Measurements from ENCODE around the gene BSPRY.
"Not testable (repeated sequence)": the region's sequence is repeated elsewhere in the genome, so short reads cannot be mapped to it uniquely, and the experiment has no call there.

Gene BSPRY

DNA sequence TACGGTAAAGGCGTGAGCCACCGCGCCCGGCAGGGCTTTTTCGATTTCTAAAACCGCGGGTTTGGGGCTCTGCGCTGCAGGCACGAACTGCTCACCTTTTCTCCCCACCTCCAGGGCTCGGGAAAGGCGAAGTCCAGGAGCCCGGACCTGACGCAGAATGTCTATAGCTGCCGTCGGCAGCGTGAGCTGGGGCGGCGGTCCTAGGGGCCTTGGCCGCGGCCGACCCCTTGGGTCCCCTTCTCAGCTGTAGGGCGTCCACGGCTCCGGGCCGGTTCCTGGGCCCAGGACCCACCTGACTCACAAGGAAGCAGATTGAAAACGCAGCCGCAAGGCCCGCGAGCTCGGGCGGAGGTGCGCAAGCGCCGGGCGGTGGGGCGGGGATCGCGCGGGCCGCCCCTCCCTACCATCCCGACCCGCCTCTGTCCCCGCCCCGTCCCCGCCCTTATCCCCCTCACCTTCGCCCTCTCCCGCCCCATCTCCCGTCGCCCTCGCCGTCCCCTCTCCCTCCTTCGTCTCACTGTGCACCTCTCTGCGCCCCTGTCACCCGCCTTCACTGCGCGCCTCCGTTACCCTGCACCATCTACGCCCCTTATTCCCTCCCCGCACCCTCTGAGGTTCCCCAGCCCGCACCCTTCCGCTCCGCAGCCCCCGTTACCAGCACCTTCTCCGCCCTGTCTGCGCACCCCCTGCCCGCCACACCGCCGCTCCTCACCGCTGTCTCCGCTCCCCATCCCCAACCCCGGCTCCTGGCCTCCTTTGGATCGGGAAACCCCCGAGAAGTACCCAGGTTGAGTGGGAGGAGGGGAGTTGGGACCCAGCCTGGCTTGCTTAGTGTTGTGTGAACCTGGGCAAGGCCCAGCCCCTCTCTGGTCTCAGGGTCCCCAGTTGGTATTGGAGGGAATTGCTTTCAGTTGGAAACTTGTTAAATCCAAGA, 27.6 kb downstream of the BSPRY start, which contains the start of gene HDHD3:
HDHD3 (minus strand) TSS at position 353 of the 934 bp plus-strand sequence. CDS start 2,632 bp downstream, outside the sequence.
- TF ChIP-seq, protein P1, sequence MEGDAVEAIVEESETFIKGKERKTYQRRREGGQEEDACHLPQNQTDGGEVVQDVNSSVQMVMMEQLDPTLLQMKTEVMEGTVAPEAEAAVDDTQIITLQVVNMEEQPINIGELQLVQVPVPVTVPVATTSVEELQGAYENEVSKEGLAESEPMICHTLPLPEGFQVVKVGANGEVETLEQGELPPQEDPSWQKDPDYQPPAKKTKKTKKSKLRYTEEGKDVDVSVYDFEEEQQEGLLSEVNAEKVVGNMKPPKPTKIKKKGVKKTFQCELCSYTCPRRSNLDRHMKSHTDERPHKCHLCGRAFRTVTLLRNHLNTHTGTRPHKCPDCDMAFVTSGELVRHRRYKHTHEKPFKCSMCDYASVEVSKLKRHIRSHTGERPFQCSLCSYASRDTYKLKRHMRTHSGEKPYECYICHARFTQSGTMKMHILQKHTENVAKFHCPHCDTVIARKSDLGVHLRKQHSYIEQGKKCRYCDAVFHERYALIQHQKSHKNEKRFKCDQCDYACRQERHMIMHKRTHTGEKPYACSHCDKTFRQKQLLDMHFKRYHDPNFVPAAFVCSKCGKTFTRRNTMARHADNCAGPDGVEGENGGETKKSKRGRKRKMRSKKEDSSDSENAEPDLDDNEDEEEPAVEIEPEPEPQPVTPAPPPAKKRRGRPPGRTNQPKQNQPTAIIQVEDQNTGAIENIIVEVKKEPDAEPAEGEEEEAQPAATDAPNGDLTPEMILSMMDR (conservative IDR thresholded peaks at IDR 0.05; ENCODE audit: low read depth, low read length), result no peak
- DNase-seq (ENCODE audit: low read depth), result no peak
- peak within 1 kb of the TSS; percentile 79 for H3K4me3 ChIP-seq (ENCODE audit: low read length)

DNA sequence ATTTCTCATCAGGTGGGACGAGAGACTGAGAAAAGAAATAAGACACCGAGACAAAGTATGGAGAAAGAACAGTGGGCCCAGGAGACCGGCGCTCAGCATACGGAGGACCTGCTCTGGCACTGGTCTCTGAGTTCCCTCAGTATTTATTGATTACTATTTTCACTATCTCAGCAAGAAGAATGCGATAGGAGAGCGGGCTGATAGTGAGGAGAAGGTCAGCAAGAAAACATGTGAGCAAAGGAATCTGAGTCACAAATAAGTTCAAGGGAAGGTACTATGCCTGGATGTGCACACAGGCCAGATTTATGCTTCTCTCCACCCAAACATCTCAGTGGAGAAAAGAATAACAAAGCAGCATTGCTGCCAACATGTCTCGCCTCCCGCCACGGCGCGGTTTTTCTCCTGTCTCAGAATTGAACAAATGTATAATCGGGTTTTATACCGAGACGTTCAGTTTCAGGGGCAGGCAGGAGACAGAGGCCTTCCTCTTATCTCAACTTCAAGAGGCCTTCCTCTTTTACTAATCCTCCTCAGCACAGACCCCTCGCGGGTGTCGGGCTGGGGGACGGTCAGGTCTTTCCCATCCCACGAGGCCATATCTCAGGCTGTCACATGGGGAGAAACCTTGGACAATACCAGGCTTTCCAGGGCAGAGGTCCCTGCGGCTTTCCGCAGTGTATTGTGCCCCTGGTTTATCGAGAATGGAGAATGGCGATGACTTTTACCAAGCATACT, 29.9 kb downstream of the BSPRY start:
- not testable (repeated sequence) for H3K4me3 ChIP-seq (ENCODE audit: low read length); DNase-seq (ENCODE audit: low read depth)

DNA sequence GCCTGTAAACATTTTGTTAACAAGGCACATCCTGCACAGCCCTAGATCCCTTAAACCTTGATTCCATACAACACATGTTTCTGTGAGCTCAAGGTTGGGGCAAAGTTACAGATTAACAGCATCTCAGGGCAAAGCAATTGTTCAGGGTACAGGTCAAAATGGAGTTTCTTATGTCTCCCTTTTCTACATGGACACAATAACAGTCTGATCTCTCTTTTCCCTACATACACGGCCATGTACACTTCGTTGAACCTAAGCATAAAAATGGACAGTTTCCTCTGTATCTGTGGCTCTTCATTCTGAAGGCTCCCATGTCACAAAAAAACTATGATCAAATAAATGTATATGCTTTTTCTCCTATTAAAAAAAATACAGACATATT, 30.5 kb downstream of the BSPRY start:
- not testable (repeated sequence) for DNase-seq (ENCODE audit: low read depth); H3K4me3 ChIP-seq (ENCODE audit: low read length)

DNA sequence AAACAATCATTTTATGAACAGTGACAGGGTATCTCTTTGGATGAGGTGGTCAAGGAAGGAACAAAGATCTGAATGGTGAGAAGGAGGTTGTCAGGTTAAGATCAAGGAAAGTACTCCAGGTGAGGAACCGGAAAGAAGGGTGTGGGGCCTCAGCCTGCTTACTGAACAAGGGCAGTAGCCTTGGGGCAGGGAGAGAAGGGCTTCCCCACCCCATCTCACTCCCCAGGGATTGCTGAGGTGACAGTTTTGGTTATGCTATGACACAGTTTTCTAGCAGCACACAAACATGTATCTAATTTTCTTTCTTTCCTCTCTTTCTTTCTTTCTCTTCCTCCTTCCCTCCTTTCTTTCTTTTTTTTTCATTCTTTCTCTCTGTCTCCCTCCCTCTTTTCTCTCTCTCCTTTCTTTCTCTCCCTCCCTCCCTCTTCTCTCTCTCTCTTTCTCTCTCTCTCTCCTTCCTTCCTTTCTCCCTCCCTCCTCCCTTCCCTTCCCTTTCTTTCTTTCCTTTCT, 31.6 kb downstream of the BSPRY start:
- H3K4me3 ChIP-seq (ENCODE audit: low read length), result no peak overlapping the region
- TF ChIP-seq, protein P1 (conservative IDR thresholded peaks at IDR 0.05; ENCODE audit: low read depth, low read length), result no peak
- DNase-seq (ENCODE audit: low read depth), result no peak

DNA sequence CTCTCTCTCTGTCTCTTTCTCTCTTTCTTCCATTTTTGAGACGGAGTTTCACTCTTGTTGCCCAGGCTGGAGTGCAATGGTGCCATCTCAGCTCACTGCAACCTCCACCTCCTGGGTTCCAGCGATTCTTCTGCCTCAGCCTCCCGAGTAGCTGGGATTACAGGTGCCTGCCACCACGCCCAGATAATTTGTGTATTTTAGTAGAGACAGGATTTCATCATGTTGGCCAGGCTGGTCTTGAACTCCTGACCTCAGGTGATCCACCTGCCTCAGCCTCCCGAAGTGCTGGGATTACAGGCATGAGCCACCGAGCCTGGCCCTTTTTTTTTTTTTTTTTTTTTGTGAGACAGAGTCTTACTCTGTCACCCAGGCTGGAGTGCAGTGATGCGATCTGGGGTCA, 32.1 kb downstream of the BSPRY start:
- H3K4me3 ChIP-seq (ENCODE audit: low read length); DNase-seq (ENCODE audit: low read depth): not testable (repeated sequence)

DNA sequence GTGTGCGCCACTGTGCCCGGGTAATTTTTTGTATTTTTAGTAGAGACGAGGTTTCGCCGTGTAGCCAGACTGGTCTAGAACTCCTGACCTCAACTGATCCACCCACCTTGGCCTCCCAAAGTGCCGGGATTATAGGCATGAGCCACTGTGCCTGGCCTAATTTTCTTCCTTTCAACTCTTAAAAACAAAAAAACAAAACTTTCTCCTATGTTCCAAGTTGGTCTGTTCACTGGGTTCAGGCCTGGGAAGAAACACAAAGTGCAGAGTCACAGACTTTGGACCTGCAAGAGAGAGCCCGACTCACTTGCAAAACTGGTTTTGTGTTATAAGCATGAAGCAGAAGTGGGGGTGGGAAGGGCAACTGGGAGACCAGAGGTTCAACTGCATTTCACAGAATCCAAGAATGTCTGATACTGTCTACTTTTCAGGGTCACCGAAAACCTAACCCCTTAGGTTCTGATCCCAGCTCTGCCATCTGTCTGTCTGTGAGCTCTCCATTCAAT, 32.6 kb downstream of the BSPRY start:
- no peak overlapping the region for H3K4me3 ChIP-seq (ENCODE audit: low read length)
- DNase-seq (ENCODE audit: low read depth), result no peak
- TF ChIP-seq, protein P1 (conservative IDR thresholded peaks at IDR 0.05; ENCODE audit: low read depth, low read length), result no peak

DNA sequence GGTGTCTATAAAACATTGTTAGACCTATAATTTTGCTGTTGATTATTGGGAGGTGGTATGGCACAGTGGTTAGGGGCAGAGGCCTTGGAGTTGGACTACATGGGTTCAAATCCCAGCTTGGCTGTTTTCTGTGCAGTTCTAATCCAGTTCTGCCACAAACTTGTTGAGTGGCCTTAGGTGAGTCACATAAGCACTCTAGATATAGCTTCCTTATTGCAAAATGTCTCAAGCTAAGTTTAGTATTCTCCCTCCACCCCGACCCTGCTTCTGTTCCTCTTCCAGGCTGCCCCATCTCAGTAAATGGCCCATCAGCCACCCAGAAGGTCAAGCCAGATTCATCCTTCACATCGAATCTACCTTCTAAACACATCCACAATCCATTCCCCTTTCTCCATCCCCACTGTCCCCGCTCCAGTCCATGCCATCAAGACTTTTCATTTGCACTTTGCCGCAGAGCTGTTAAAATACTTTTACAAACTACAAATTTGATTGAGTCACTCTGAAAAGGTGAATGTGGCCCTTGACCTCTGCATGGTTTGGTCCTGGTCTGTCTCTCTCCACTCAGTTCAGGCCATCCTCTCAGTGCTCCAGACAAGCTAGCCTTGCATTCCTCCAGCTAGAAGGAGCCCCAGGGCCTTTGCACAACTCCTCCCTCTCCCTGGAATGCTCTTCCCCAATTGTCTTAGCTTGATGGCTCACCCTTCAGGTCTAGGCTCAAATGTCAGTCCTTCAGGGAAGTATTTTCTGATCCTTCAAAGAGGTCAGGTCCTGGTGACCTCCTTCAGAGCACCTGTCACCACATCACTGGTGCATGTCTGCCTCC, 37.4 kb downstream of the BSPRY start:
- no peak overlapping the region for H3K4me3 ChIP-seq (ENCODE audit: low read length)
- TF ChIP-seq, protein P1 (conservative IDR thresholded peaks at IDR 0.05; ENCODE audit: low read depth, low read length), result no peak
- DNase-seq (ENCODE audit: low read depth), result no peak

Measured in retinal pigment epithelial cell (primary cell).